Parathyroid adenoma (tissue), 2 donors: ENCODE data around the gene PTH2R.

Experiments used
- H2AFZ ChIP-seq: fragments of 300-600 bp; sonication (generic); one replicate; pipeline ENCODE4 v1.7.0; 2017; ENCODE audit warnings: antibody characterized with exemption, mild to moderate bottlenecking
- H3K27ac ChIP-seq: fragments of 300-600 bp; sonication (generic); one replicate; pipeline ENCODE4 v1.7.0; 2017
- H3K27me3 ChIP-seq: fragments of 300-600 bp; sonication (generic); one replicate; pipeline ENCODE4 v1.7.0; 2017; ENCODE audit warnings: low read length; ENCODE audit not compliant: control insufficient read depth, insufficient read depth
- H3K36me3 ChIP-seq: fragments of 300-600 bp; sonication (generic); one replicate; pipeline ENCODE4 v1.7.0; 2017; ENCODE audit warnings: low read length; ENCODE audit not compliant: control insufficient read depth, insufficient read depth
- H3K4me1 ChIP-seq: fragments of 300-600 bp; sonication (generic); one replicate; pipeline ENCODE4 v1.7.0; 2017; ENCODE audit warnings: control low read depth
- H3K4me2 ChIP-seq: fragments of 300-600 bp; sonication (generic); one replicate; pipeline ENCODE4 v1.7.0; 2017; ENCODE audit warnings: low read length
- H3K4me3 ChIP-seq: fragments of 300-600 bp; sonication (generic); one replicate; pipeline ENCODE4 v1.7.0; 2017; ENCODE audit warnings: low read depth, low read length
- H3K79me2 ChIP-seq: fragments of 300-600 bp; sonication (generic); one replicate; pipeline ENCODE4 v1.7.0; 2017; ENCODE audit warnings: control low read depth
- H3K9ac ChIP-seq: fragments of 300-600 bp; sonication (generic); one replicate; pipeline ENCODE4 v1.7.0; 2017; ENCODE audit warnings: mild to moderate bottlenecking
- H3K9me3 ChIP-seq: fragments of 300-600 bp; sonication (generic); one replicate; pipeline ENCODE4 v1.7.0; 2017; ENCODE audit warnings: low read length; ENCODE audit not compliant: control insufficient read depth
- TF ChIP-seq, protein P1 (sequence below): fragments of 300-600 bp; sonication (generic); IDR thresholded peaks from one replicate; pipeline ENCODE4 v1.7.0; 2017; ENCODE audit warnings: antibody characterized with exemption, mild to moderate bottlenecking
- donor health status: primary hyperparathyroidism.

The PTH2R gene

DNA sequence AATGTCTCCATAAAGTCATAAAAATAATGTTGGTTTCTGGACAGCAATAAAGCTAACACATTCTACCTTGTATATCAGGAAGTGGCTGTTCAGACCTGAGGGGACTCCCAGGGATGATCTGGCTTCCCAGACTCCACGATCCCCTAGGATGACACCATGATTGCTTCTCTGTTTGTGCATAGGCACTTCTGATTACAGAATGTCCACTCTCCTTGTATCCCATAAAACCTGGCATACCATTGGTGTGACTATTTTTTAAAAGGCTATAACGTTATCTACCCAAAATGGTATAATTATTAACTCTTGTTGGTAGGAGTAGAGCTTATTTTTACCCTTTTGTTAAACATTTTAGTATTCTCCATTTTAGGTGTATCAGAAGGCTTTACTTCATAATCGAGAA, 57.1 kb downstream of the PTH2R start:
- TF ChIP-seq, protein P1, sequence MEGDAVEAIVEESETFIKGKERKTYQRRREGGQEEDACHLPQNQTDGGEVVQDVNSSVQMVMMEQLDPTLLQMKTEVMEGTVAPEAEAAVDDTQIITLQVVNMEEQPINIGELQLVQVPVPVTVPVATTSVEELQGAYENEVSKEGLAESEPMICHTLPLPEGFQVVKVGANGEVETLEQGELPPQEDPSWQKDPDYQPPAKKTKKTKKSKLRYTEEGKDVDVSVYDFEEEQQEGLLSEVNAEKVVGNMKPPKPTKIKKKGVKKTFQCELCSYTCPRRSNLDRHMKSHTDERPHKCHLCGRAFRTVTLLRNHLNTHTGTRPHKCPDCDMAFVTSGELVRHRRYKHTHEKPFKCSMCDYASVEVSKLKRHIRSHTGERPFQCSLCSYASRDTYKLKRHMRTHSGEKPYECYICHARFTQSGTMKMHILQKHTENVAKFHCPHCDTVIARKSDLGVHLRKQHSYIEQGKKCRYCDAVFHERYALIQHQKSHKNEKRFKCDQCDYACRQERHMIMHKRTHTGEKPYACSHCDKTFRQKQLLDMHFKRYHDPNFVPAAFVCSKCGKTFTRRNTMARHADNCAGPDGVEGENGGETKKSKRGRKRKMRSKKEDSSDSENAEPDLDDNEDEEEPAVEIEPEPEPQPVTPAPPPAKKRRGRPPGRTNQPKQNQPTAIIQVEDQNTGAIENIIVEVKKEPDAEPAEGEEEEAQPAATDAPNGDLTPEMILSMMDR, result no peak

DNA sequence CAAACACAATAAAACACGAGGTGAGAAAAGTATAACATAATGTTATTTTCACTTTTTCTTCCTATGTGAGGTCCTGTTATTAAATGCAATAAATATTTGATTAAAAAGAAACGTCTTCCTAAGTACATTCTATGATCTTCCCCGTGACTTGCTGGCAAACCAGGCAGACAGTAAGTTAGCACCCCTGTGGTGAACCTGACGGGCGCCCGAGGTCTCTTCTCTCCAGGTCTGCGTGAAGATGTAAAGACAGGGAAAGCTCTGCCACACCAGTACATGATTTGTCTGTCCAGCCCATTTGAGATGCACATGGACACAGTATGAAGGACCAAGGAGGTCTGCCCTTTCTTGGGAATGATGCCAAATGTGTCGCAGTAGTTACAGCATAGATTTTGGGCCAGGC, 57.6 kb downstream of the PTH2R start:
- H3K27ac ChIP-seq, result no peak overlapping the region
- H3K79me2 ChIP-seq, result no peaks in the 10 kb centered on the region
- no peaks in the 10 kb centered on the region for H3K27me3 ChIP-seq
- H3K9ac ChIP-seq, result no peak overlapping the region
- H3K4me1 ChIP-seq, result no peaks in the 10 kb centered on the region
- H3K4me2 ChIP-seq, result no peak overlapping the region
- no peaks in the 10 kb centered on the region for H3K36me3 ChIP-seq
- no peak overlapping the region for H3K4me3 ChIP-seq
- no peaks in the 10 kb centered on the region for H3K9me3 ChIP-seq
- TF ChIP-seq, protein P1, result no peak
- no peak overlapping the region for H2AFZ ChIP-seq

More for the DNA sequence above, 57.1 kb downstream of the PTH2R start:
- Histone ChIP-seq H3K4me2 (no peak overlapping the region), H3K4me3 (no peak overlapping the region), H3K9ac (no peak overlapping the region), H3K27me3 (no peaks in the 10 kb centered on the region), H3K27ac (no peak overlapping the region), H3K9me3 (no peaks in the 10 kb centered on the region), H3K36me3 (no peaks in the 10 kb centered on the region), H3K4me1 (no peaks in the 10 kb centered on the region), H2AFZ (no peak overlapping the region), H3K79me2 (no peaks in the 10 kb centered on the region)

DNA sequence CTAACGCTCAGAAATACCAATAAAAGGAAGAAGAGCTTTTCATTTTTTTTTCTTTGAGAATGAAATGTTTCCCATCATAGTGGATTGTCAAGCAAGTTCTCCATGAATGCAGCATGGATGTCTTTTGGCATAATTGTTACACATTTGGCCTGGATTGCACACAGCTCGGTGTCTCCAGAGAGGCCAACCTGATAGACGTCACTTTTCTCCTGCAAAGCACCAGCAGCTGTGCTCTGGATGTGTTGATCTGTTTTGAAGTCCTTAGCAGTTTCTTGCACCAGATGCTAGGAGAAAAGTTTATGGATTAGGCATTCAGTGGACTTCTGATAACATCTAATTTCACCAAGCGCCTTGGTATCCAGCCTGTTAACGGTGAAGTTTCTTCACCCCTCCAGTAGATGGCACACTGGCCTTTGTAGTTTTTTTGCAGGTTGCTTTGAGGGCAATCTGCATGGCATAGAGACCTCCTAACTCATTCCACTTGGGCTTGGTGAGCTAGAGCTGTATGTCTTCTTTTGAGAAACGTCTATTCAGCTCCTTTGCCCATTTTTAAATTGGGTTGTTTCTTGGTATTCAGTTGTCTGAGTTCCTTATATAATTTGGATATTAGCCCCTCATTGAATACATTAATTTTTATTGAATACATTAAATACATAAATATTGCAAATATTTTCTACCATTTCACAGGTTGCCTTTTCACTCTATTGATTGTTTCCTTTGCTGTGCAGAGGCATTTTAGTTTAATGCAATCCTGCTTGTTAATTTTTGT, 59.7 kb downstream of the PTH2R start:
- Histone ChIP-seq H3K4me1 (no peaks in the 10 kb centered on the region), H3K4me2 (no peak overlapping the region)
- TF ChIP-seq, protein P1, result peak; percentile 36

DNA sequence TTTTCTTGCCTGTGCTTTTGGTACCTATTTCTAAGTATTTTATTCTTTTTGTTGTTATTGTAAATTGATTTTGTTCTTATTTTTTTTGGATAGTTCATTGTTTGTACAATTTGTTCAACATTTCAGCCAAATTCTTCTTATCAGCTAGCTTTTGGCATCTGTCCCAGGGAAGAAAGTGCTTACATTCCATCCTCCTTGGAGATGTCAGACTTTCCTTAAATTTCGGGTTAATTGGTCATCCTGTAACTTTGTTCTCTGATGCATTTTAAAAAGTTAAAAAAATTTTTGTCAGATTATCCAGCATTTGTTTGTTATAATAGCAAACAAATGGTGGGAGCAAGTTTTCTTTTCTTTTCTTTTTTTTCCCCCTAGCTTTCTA, 60.3 kb downstream of the PTH2R start:
- Histone ChIP-seq H3K4me1 (no peaks in the 10 kb centered on the region), H3K4me2 (no peak overlapping the region), H3K4me3 (peak overlapping the region; percentile 18), H3K27me3 (no peaks in the 10 kb centered on the region), H3K9me3 (no peaks in the 10 kb centered on the region), H3K27ac (no peak overlapping the region), H3K79me2 (no peaks in the 10 kb centered on the region), H2AFZ (no peak overlapping the region), H3K9ac (no peak overlapping the region), H3K36me3 (no peaks in the 10 kb centered on the region)
- TF ChIP-seq, protein P1, result no peak

More for the DNA sequence above, 59.7 kb downstream of the PTH2R start:
- no peaks in the 10 kb centered on the region for H3K9me3 ChIP-seq
- no peaks in the 10 kb centered on the region for H3K27me3 ChIP-seq
- H3K79me2 ChIP-seq, result no peaks in the 10 kb centered on the region
- H3K27ac ChIP-seq, result no peak overlapping the region
- no peak overlapping the region for H2AFZ ChIP-seq
- no peak overlapping the region for H3K4me3 ChIP-seq
- no peak overlapping the region for H3K9ac ChIP-seq
- no peaks in the 10 kb centered on the region for H3K36me3 ChIP-seq

DNA sequence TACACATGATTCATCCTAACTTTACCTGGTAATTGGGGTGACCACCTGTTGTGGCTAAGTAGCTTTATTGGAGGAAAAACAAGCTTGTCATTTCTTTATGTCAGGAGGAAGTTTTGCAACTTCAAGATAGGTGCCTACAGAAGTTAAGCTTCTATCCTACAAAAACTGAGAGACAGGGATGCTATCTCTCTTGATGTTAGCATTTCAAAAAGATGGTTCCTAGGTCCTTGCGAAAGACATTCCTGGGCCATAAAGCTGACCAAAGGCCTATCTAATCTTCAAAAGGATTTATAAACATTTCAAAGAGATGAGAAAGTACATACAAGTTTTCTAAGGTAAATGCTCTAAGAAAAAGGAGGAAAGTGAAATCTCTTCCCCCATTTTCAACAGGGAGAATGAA, 61.0 kb downstream of the PTH2R start:
- Histone ChIP-seq H3K4me1 (no peaks in the 10 kb centered on the region), H3K9me3 (no peaks in the 10 kb centered on the region), H3K4me2 (no peak overlapping the region), H3K27ac (no peak overlapping the region), H3K36me3 (no peaks in the 10 kb centered on the region), H3K9ac (no peak overlapping the region), H3K4me3 (no peak overlapping the region), H3K79me2 (no peaks in the 10 kb centered on the region), H3K27me3 (no peaks in the 10 kb centered on the region), H2AFZ (no peak overlapping the region)
- TF ChIP-seq, protein P1, result no peak
